ENCODE measurements around the gene DGKZ.

DNA sequence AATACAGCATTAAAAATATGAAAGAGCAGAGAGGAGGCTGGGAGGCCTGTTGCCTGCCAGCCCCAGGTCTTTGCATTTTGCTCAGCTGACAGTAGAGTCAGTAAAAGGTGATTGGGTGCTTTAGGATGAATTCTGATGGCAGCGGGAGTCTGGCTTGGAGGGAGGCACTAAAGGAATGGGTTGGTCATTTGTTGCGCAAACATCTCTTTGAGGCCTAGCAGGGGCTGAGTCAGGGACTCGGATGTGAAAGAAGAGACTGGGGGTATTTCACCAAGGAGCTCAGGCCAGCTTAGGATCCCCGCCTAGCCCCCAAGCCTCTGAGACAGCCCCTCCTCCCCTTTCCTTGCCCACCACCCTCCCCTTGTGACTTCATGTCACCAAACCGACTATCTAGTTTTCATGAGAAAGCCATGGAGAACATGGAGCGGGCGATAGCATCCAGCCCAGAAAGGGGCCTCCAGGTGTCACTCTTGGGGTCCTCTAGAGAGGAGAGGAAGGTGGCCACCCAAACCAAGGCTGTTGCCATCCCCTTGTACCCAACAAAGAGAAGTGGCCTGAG lies 9.7 kb downstream of the DGKZ start:
- TF ChIP-seq CTBP1 (IDR thresholded peaks at IDR 0.05; ENCODE audit: borderline replicate concordance): no peak
- TF ChIP-seq TARDBP (IDR thresholded peaks at IDR 0.05): no peak

Data from HEK293T (cell line).